A549 (cell line): ENCODE data around the gene GPR146. TPM values are rescaled to one million over a fixed set of nuclear protein-coding genes. Genes with fewer than 3 reads are reported as not detected.

Source experiments
- ATAC-seq, 2 experiments: fragments of 200-7000 bp in 1 of 2; fragments of >200 bp in 1 of 2; cut with Nextera tagmentation in 1 of 2; cut with Tn5 transposase in 1 of 2; 3 replicates each; pipeline versions ENCODE4 v1.8.0 to v1.9.1; 2018 to 2020; ENCODE audit warnings: mild to moderate bottlenecking in 1 of 2, moderate library complexity in 1 of 2
- CTCF ChIA-PET: fragments of 300-600 bp; sonication (Branson Sonifier 250); formaldehyde crosslinking; extraction: SDS; loops from one replicate; lab custom pipeline; 2021; ENCODE audit warnings: antibody characterized with exemption, inconsistent platforms; lab: Yijun Ruan, JAX
- POLR2A ChIA-PET: fragments of 350-600 bp; formaldehyde crosslinking; extraction: SDS; loops from one replicate; lab custom pipeline; 2021; ENCODE audit warnings: antibody characterized with exemption, inconsistent platforms; lab: Yijun Ruan, JAX
- DNase-seq, 2 experiments: peaks; one replicate each; pipeline versions ENCODE4 v3.0.0 to v3.0.0-alpha.2; 2011 to 2016; ENCODE audit warnings: low read depth in 1 of 2, low spot score in 1 of 2
- FAIRE-seq: peaks from 2 replicates; lab custom pipeline; 2011; peaks lifted over from hg19 to GRCh38; lab: Jason Lieb, UNC
- H3K27ac ChIP-seq, 2 experiments: fragments of >200 bp; sonication (Bioruptor Twin); formaldehyde crosslinking; 3 replicates each; pipeline ENCODE4 v1.5.1; 2016 to 2017
- H3K4me1 ChIP-seq: fragments of >200 bp; sonication (Bioruptor Twin); formaldehyde crosslinking; 3 replicates; pipeline ENCODE4 v1.6.1; 2016
- H3K4me2 ChIP-seq: fragments of >200 bp; sonication (Bioruptor Twin); formaldehyde crosslinking; 3 replicates; pipeline ENCODE4 v1.6.1; 2016
- H3K4me3 ChIP-seq: fragments of >200 bp; sonication (Bioruptor Twin); formaldehyde crosslinking; 3 replicates; pipeline ENCODE4 v1.5.1; 2016
- H3K9me3 ChIP-seq: fragments of >200 bp; sonication (Bioruptor Twin); formaldehyde crosslinking; 3 replicates; pipeline ENCODE4 v1.6.1; 2016
- BHLHE40 ChIP-seq: IDR thresholded peaks from 2 replicates; pipeline ENCODE4 v1.6.1; 2012; ENCODE audit warnings: low read depth, low read length, inconsistent platforms
- CHD4 ChIP-seq: fragments of 200-600 bp; sonication (generic); IDR thresholded peaks from 2 replicates; pipeline ENCODE4 v1.6.1; 2016; ENCODE audit warnings: antibody characterized with exemption, mild to moderate bottlenecking, borderline replicate concordance
- EHF ChIP-seq: fragments of 250-450 bp; sonication (Bioruptor Pico); IDR thresholded peaks from 2 replicates; pipeline ENCODE4 v1.5.0; 2020; ENCODE audit warnings: mild to moderate bottlenecking
- EHMT2 ChIP-seq: fragments of 200-600 bp; sonication (generic); IDR thresholded peaks from 2 replicates; pipeline ENCODE4 v1.6.1; 2016; ENCODE audit warnings: antibody characterized with exemption, low read depth, mild to moderate bottlenecking, moderate library complexity
- FOSB ChIP-seq: fragments of 250-450 bp; sonication (Bioruptor Pico); IDR thresholded peaks from 2 replicates; pipeline ENCODE4 v1.5.0; 2020; ENCODE audit warnings: mild to moderate bottlenecking, moderate library complexity
- GATA3 ChIP-seq: IDR thresholded peaks from 2 replicates; pipeline ENCODE4 v1.6.1; 2012; ENCODE audit warnings: borderline replicate concordance
- HEYL ChIP-seq: fragments of 250-450 bp; sonication (Bioruptor Pico); IDR thresholded peaks from 2 replicates; pipeline ENCODE4 v1.8.0; 2021; ENCODE audit warnings: mild to moderate bottlenecking, moderate library complexity
- HOXB5 ChIP-seq: fragments of 250-450 bp; sonication (Bioruptor Pico); IDR thresholded peaks from 2 replicates; pipeline ENCODE4 v1.5.0; 2020; ENCODE audit warnings: mild to moderate bottlenecking, moderate library complexity
- JUNB ChIP-seq: fragments of >200 bp; sonication (Bioruptor Twin); formaldehyde crosslinking; IDR thresholded peaks from 2 replicates; pipeline ENCODE4 v1.6.1; 2016
- KDM1A ChIP-seq: fragments of 200-600 bp; sonication (generic); IDR thresholded peaks from 2 replicates; pipeline ENCODE4 v1.6.1; 2016; ENCODE audit warnings: low read depth, mild to moderate bottlenecking
- MAZ ChIP-seq: fragments of 150-350 bp; IDR thresholded peaks from 2 replicates; pipeline ENCODE4 v1.6.1; 2014; ENCODE audit warnings: antibody characterized with exemption, low read depth, low read length, borderline replicate concordance
- NFE2L2 ChIP-seq: fragments of 150-350 bp; conservative IDR thresholded peaks from 2 replicates; pipeline ENCODE4 v1.6.1; 2014; ENCODE audit warnings: low read length
- NR3C1 ChIP-seq: fragments of >200 bp; sonication (Bioruptor Twin); formaldehyde crosslinking; IDR thresholded peaks from 3 replicates; pipeline ENCODE4 v1.6.1; 2017
- POLR2A ChIP-seq: IDR thresholded peaks from 2 replicates; pipeline ENCODE4 v1.6.1; 2012; ENCODE audit warnings: mild to moderate bottlenecking, low read length
- RARB ChIP-seq: fragments of 250-450 bp; sonication (Bioruptor Pico); IDR thresholded peaks from 2 replicates; pipeline ENCODE4 v1.8.0; 2021; ENCODE audit warnings: mild to moderate bottlenecking, moderate library complexity
- RCOR1 ChIP-seq: fragments of 150-350 bp; IDR thresholded peaks from 2 replicates; pipeline ENCODE4 v1.6.1; 2014; ENCODE audit warnings: antibody characterized with exemption, low read length, low read depth
- RNF2 ChIP-seq: fragments of 200-600 bp; sonication (generic); IDR thresholded peaks from 2 replicates; pipeline ENCODE4 v1.6.1; 2016; ENCODE audit warnings: low read depth, mild to moderate bottlenecking, antibody characterized with exemption, moderate library complexity, borderline replicate concordance
- SMC3 ChIP-seq: fragments of >200 bp; sonication (Bioruptor Twin); formaldehyde crosslinking; IDR thresholded peaks from 3 replicates; pipeline ENCODE4 v1.6.1; 2018; ENCODE audit warnings: inconsistent platforms
- ZSCAN20 ChIP-seq: fragments of 250-450 bp; sonication (Bioruptor Pico); IDR thresholded peaks from 2 replicates; pipeline ENCODE4 v1.8.0; 2022; ENCODE audit warnings: mild to moderate bottlenecking, moderate library complexity
- WGBS: methylation state at CpG from one replicate; pipeline ENCODE4 v1.1.6; 2017; ENCODE audit errors: missing lambda C conversion rate; 5-methylcytosine and 5-hydroxymethylcytosine counted together
- polyA plus RNA-seq, 4 experiments: library from polyadenylated mRNA; depleted of rRNA in 3 of 4; stranded (reverse); fragments of >200 nt; fragmentation: RNase III in 1 of 4; extraction: RNeasy Plus Mini Kit Qiagen cat#74134 plus additional on column Dnase treatment in 1 of 4; gene quantifications; 2 replicates in 3 of 4; 3 replicates in 1 of 4; pipeline ENCODE4 v1.2.3, GENCODE V29; 2011 to 2017
- TF ChIP-seq, protein P1 (sequence below): fragments of 250-450 bp; sonication (Bioruptor Pico); IDR thresholded peaks from 2 replicates; pipeline ENCODE4 v1.5.0; 2020; ENCODE audit warnings: low read depth, mild to moderate bottlenecking, moderate library complexity
- TF ChIP-seq, protein P2 (sequence below): fragments of >200 bp; sonication (Bioruptor Twin); formaldehyde crosslinking; IDR thresholded peaks from 3 replicates; pipeline ENCODE4 v1.6.1; 2016
- TF ChIP-seq, protein P3 (sequence below): fragments of 200-600 bp; sonication (generic); IDR thresholded peaks from 2 replicates; pipeline ENCODE4 v1.6.1; 2016; ENCODE audit warnings: antibody characterized with exemption, mild to moderate bottlenecking, moderate library complexity
- TF ChIP-seq, protein P4 (sequence below): fragments of >200 bp; sonication (Bioruptor Twin); formaldehyde crosslinking; IDR thresholded peaks from 2 replicates; pipeline ENCODE4 v1.6.1; 2016

The GPR146 gene
- polyA plus RNA-seq, 2 of the 4 experiments (the other 2 are of a cell fraction), result 0.50 to 0.75 TPM

DNA sequence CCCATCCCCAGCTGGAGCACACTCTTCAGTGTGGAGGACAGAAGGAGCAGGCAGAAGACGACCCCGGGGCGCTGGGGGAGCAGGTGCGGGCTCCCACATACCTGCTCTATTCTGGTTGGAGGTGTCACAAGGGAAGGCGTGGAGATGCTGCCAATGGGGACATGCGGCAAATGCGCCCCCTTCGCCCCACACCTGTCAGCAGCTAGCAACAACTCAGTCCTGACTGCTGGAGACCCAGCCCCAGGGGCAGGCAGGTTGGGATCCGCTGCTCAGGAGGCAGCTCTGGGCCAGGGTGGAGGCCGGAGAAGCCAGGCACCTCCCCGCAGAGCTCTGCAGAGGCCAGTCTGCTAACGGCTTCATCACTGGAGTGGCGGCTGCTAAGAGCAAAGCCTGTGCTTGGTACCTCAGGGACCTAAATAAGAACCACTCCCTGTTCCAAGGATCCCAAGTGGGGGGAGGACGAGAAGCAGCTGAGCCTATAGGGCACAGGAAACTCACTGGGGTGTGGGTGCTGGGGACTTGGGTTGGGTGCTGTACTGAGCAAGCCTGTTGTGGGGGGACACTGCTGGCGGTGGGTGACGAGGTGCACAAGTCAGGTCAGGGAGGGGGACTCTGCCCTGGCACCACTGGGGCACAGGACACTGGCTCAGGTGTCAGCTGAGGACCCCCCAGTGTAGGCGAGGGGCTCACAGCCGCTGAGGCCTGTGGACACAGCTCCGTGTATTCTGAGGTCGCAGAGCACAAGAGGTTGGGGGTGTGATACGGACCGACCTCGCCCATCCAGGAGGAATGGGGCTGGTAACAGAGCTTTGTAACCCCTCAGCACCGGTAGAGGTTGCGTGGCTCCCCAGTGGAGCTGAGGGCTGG is 19.2 kb upstream of the GPR146 start:
- Histone ChIP-seq H3K9me3 (no peaks in the 10 kb centered on the region), H3K4me3 (no peak overlapping the region), H3K27ac (no peak overlapping the region), H3K4me1 (peaks cover 14% of the 10 kb centered on the region), H3K4me2 (no peak overlapping the region)
- TF ChIP-seq GATA3 (no peak), RARB (CRISPR knock-in tag) (no peak), HEYL (CRISPR knock-in tag) (no peak), NR3C1 (no peak), FOSB (CRISPR knock-in tag) (no peak), CHD4 (no peak), NFE2L2 (no peak), ZSCAN20 (no peak), BHLHE40 (no peak), EHF (CRISPR knock-in tag) (no peak), POLR2A (no peak), EHMT2 (no peak), RCOR1 (no peak), HOXB5 (CRISPR knock-in tag) (no peak), SMC3 (no peak), KDM1A (no peak)
- TF ChIP-seq, protein P1, sequence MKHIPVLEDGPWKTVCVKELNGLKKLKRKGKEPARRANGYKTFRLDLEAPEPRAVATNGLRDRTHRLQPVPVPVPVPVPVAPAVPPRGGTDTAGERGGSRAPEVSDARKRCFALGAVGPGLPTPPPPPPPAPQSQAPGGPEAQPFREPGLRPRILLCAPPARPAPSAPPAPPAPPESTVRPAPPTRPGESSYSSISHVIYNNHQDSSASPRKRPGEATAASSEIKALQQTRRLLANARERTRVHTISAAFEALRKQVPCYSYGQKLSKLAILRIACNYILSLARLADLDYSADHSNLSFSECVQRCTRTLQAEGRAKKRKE (CRISPR knock-in tag), result no peak
- TF ChIP-seq, protein P2, sequence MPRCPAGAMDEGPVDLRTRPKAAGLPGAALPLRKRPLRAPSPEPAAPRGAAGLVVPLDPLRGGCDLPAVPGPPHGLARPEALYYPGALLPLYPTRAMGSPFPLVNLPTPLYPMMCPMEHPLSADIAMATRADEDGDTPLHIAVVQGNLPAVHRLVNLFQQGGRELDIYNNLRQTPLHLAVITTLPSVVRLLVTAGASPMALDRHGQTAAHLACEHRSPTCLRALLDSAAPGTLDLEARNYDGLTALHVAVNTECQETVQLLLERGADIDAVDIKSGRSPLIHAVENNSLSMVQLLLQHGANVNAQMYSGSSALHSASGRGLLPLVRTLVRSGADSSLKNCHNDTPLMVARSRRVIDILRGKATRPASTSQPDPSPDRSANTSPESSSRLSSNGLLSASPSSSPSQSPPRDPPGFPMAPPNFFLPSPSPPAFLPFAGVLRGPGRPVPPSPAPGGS, result no peak
- TF ChIP-seq, protein P3, sequence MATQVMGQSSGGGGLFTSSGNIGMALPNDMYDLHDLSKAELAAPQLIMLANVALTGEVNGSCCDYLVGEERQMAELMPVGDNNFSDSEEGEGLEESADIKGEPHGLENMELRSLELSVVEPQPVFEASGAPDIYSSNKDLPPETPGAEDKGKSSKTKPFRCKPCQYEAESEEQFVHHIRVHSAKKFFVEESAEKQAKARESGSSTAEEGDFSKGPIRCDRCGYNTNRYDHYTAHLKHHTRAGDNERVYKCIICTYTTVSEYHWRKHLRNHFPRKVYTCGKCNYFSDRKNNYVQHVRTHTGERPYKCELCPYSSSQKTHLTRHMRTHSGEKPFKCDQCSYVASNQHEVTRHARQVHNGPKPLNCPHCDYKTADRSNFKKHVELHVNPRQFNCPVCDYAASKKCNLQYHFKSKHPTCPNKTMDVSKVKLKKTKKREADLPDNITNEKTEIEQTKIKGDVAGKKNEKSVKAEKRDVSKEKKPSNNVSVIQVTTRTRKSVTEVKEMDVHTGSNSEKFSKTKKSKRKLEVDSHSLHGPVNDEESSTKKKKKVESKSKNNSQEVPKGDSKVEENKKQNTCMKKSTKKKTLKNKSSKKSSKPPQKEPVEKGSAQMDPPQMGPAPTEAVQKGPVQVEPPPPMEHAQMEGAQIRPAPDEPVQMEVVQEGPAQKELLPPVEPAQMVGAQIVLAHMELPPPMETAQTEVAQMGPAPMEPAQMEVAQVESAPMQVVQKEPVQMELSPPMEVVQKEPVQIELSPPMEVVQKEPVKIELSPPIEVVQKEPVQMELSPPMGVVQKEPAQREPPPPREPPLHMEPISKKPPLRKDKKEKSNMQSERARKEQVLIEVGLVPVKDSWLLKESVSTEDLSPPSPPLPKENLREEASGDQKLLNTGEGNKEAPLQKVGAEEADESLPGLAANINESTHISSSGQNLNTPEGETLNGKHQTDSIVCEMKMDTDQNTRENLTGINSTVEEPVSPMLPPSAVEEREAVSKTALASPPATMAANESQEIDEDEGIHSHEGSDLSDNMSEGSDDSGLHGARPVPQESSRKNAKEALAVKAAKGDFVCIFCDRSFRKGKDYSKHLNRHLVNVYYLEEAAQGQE, result no peak
- ATAC-seq, result no peak
- no peak for DNase-seq
- POLR2A ChIA-PET, result no interaction called here
- 90% methylated on average over 20 of the region's 25 CpGs for WGBS
- no peak for FAIRE-seq
- CTCF ChIA-PET, result interaction anchor here (1.0 to 14.9 kb wide), 5 partner anchors 19 to 151 kb away, joined by 3 to 138 read pairs (median 6); partner anchors contain the start of gene GPR146

DNA sequence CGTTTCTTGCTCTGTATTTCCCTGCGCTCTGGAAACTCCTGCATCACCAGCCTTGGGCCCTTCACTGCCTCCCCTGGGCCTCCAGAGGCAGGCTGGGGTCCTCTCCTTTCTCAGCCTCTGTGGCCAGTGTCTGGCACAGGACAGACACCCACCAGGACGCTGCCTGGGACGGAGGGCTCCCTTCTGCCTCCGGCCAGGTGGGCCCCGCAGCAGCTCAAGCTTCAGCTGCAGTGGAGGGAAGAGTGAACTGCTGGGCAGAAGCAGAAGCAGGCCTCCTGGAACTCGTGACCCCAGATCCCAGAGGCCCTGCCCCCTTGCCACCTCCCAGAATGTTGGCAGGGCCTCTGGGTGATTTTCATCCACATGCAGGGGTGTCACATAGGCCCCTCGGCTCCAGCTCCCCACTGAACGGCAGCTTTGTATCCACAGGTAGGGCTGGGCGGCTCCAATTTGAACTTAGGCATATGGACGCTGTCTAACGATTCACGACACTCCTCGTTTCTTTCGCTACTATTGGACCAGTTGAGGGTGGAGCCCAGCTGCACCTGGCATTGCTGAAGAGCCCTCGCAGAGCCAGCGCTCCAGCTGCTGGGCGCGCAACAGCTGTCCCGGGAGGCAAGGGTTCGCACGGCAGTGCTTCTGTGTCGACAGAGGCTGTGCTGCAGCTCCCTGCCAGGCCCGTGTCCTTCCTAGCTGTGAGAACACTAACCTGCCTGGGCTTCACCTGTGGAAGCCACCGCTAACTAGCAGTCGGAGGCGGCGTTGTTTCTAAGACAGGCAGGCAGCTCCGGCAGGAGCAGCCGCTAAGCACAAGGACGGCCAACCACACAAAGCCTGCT is 18.4 kb upstream of the GPR146 start:
- Histone ChIP-seq H3K27ac (no peak overlapping the region), H3K9me3 (no peaks in the 10 kb centered on the region), H3K4me1 (peaks cover 14% of the 10 kb centered on the region), H3K4me2 (no peak overlapping the region), H3K4me3 (no peak overlapping the region)
- WGBS, result 93% methylated on average over 29 of the region's 31 CpGs
- ChIA-PET POLR2A (no interaction called here), CTCF (interaction anchor here (0.9 to 14.9 kb wide), 6 partner anchors 18 to 151 kb away, joined by 3 to 138 read pairs (median 4); partner anchors contain the start of gene GPR146)
- DNase-seq, result no peak
- TF ChIP-seq, protein P2, result no peak
- TF ChIP-seq CHD4, result no peak
- no peak for TF ChIP-seq SMC3
- TF ChIP-seq RNF2, result no peak
- no peak for TF ChIP-seq MAZ
- TF ChIP-seq HEYL (CRISPR knock-in tag), result no peak
- TF ChIP-seq KDM1A, result no peak
- TF ChIP-seq, protein P4, sequence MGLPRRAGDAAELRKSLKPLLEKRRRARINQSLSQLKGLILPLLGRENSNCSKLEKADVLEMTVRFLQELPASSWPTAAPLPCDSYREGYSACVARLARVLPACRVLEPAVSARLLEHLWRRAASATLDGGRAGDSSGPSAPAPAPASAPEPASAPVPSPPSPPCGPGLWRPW, result no peak
- TF ChIP-seq JUNB, result no peak
- no peak for TF ChIP-seq NFE2L2
- TF ChIP-seq EHMT2, result no peak
- TF ChIP-seq, all 56 proteins: peak for 0
- FAIRE-seq, result no peak
- ATAC-seq, result no peak
